GM18861 (cell line): ENCODE measurements around the gene PSMD2.

Experiments
- ATAC-seq: cut with Tn5 transposase; IDR thresholded peaks from one replicate; pipeline ENCODE4 v1.9.1; 2021; ENCODE audit not compliant: unreplicated experiment

The PSMD2 gene

DNA sequence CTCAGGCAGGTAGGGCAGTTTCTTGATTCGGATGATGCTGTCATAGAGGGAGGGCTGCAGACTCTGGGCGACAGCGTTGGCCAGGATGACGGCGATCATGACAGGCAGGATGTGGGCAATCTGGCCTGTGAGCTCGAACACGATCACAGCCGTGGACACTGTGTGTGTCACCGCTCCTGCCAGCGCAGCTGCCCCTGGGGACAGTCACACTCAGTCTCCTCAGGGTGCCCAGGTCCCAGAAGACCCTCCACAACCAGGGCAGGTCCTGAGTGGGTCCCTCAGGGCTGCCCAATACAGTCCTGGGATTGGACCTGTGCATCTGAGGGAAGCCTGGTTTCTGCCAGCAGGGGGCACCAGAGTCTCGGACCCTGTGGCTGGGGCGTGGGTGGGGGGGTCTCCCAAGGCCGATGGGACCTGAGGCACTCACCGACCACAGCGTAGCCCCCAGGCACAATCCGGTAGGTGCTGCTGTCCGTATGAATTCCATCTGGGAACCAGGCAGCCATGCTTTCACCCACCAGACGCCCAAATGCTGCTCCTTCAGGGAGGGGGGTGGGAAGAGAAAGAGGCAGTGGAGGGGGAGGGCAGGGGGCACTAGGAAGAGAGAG is 55.2 kb downstream of the PSMD2 start:
- ATAC-seq, result no peak

GRCh38 chr3:184354754-184355153 is 55.7 kb downstream of the PSMD2 start:
- ATAC-seq, result no peak

DNA sequence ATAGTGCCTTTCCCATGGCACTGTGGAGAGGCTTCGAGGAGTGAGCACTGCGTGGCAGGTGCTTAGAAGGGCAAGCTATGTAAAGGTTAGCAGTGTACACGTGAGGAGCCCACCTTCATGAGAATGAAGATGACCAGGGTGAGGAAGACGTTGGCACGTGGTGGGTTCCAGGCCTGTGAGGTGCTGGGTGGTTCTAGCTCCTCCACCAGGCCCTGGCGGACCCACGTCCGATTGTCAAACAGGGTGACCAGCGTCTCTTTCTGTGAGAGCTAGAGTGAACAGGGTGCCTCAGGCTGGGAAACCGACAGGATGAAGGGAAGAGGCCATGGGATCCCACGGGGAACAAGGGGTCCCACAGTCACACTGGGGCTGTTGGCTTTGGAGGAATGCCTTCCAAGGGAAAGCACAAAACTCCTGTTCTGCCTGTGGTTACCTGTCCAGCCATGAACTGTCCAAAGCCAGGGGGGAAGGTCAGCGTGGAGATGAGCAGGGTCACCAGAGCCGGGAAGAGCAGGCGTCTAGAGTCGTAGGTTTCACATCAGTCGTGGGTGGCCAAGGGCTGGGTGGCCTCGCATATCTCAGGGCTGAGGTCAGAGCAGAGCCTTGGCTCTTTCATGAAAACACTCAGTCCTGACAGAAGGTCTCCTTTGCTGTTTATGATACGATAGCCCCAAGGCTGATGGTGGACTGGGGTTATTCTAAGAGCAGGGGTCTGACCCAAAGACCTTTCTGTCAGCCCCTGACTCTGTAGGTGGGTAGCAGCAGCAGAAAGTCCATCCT is 56.4 kb downstream of the PSMD2 start:
- no peak for ATAC-seq

DNA sequence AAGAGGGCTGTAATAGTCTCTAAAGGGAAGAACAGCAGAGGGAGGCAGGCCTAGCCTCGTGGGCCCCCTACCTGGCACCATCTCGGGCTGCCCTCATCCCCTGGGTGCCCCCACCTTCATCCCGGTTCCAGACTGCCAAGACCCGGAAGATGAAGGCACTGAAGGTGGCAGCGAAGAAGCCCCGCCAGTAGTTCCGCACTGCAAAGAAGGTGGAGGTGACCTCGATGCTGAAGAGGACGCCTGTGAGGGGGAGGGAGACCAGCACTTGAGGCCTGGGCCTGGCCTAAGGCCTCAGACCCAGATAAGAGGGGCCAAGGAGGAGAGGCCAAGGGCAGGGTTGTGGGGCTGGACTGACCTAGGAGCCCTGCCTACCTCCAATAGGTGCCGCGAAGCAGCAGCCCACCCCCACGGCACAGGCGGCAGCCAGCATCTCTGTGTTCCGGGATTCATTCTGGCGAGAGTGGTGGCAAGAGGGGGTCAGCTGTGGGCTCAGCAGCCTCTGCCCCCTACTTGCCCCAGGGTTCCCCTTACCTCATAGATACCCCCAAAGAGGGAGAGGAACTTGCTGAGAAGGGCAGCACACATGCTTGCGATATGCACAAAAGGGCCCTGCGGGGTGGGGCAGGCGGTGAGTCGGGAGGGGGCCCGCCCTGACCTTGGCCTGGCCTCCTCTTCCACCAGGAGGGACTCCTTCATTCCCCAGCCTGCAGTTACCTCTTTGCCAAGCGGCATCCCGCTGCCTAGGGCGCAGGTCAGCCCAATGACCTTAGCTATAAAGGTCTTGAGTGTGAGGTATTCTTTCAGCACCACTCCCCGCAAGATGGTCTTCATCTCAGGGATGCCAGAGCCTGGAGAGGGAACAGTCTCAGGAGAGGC is 58.4 kb downstream of the PSMD2 start:
- ATAC-seq, result no peak

DNA sequence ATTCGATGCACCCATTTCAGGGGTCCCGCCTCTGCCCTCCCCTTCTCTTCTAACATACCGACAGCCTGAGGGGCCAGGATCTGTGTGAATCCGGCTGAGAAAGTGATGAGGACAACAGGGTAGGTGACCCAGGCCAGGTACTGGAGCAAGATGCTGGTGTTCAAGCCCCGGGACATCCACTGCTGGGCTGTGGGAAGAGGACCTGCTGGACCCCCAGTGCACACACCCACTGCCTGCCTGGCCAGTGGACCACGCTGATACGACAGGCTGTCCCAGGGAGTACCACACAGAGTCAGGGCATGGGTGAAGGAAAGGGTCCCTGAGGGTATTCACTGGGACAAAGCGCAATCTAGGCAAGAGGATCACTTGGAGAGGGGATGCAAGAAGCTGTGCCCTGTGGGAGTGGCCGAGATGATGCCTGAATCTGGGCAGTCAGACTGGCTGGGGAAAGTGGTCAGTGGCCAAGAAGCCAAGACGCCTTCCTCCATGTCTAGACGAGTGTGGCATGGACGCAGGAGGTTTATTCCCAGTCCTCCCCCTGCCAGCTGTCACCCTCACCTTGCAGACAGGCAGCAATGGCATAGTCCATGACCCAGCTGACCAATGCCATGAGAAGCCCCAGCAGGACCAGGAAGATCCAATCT is 59.2 kb downstream of the PSMD2 start:
- no peak for ATAC-seq
